SHP77 treated with DMSO at 0.1 percent for 48 hours (cell line): Measurements from ENCODE around the gene DPP10.
"Not testable (repeated sequence)": the region's sequence is repeated elsewhere in the genome, so short reads cannot be mapped to it uniquely, and the experiment has no call there.

Experiments used
- DNase-seq: peaks from one replicate; lab custom pipeline; 2025; lab: John Stamatoyannopoulos, UW

DPP10 gene

GRCh38 chr2:114724454-114724853 lies 282.0 kb downstream of the DPP10 start:
- no peak for DNase-seq

- DNase-seq: no peak
Observed at GRCh38 chr2:114727012-114727411, 284.6 kb downstream of the DPP10 start.

- DNase-seq: no peak
Observed at GRCh38 chr2:114728372-114728771, 285.9 kb downstream of the DPP10 start.

- peak; percentile 23 for DNase-seq
Observed at GRCh38 chr2:114729026-114729425, 286.6 kb downstream of the DPP10 start.

GRCh38 chr2:114735126-114735525 lies 292.7 kb downstream of the DPP10 start:
- DNase-seq: no peak

GRCh38 chr2:114742245-114742644 lies 299.8 kb downstream of the DPP10 start:
- no peak for DNase-seq

GRCh38 chr2:114745700-114746099 lies 303.3 kb downstream of the DPP10 start:
- no peak for DNase-seq

GRCh38 chr2:114748175-114748574 lies 305.7 kb downstream of the DPP10 start:
- not testable (repeated sequence) for DNase-seq

GRCh38 chr2:114752425-114752824 lies 310.0 kb downstream of the DPP10 start:
- no peak for DNase-seq

GRCh38 chr2:114753145-114753544 lies 310.7 kb downstream of the DPP10 start:
- DNase-seq: no peak

- peak; percentile 47 for DNase-seq
Observed at GRCh38 chr2:114754907-114755563, 312.6 kb downstream of the DPP10 start.

GRCh38 chr2:114762376-114762775 lies 319.9 kb downstream of the DPP10 start:
- no peak for DNase-seq

GRCh38 chr2:114762986-114763385 lies 320.5 kb downstream of the DPP10 start:
- no peak for DNase-seq

GRCh38 chr2:114769110-114769509 lies 326.7 kb downstream of the DPP10 start:
- no peak for DNase-seq

GRCh38 chr2:114769991-114770390 lies 327.6 kb downstream of the DPP10 start:
- DNase-seq: no peak

- DNase-seq: no peak
Observed at GRCh38 chr2:114784046-114784445, 341.6 kb downstream of the DPP10 start.

GRCh38 chr2:114784890-114785583 lies 342.6 kb downstream of the DPP10 start:
- DNase-seq: no peak

GRCh38 chr2:114786901-114787300 lies 344.5 kb downstream of the DPP10 start:
- no peak for DNase-seq

GRCh38 chr2:114787486-114787885 lies 345.0 kb downstream of the DPP10 start:
- no peak for DNase-seq

- no peak for DNase-seq
Observed at GRCh38 chr2:114789989-114790388, 347.5 kb downstream of the DPP10 start.

- no peak for DNase-seq
Observed at GRCh38 chr2:114797540-114797939, 355.1 kb downstream of the DPP10 start.

- DNase-seq: no peak
Observed at GRCh38 chr2:114797942-114798341, 355.5 kb downstream of the DPP10 start.

- no peak for DNase-seq
Observed at GRCh38 chr2:114800371-114800770, 357.9 kb downstream of the DPP10 start.

- DNase-seq: no peak
Observed at GRCh38 chr2:114805195-114805594, 362.8 kb downstream of the DPP10 start.
